Liver (tissue), 3 donors: Measurements from ENCODE around the gene DNAJC7.

Experiments used
- CTCF ChIP-seq: fragments of 150-350 bp; IDR thresholded peaks from 2 replicates; pipeline ENCODE4 v1.5.1; 2017; ENCODE audit warnings: improper control_type of control experiment, low read depth, low read length; ENCODE audit not compliant: missing input control
- MAX ChIP-seq: IDR thresholded peaks from 2 replicates; pipeline ENCODE4 v1.6.1; 2016; ENCODE audit warnings: antibody characterized with exemption
- SP1 ChIP-seq: IDR thresholded peaks from 2 replicates; pipeline ENCODE4 v1.6.1; 2018; ENCODE audit warnings: antibody characterized with exemption, mild to moderate bottlenecking
- YY1 ChIP-seq: IDR thresholded peaks from 2 replicates; pipeline ENCODE4 v1.6.1; 2016; ENCODE audit warnings: antibody characterized with exemption, mild to moderate bottlenecking
- TF ChIP-seq, protein P1 (sequence below): IDR thresholded peaks from 2 replicates; pipeline ENCODE4 v1.6.1; 2016; ENCODE audit warnings: antibody characterized with exemption
- donor health status: healthy.
- donor health status: healthy.

DNA sequence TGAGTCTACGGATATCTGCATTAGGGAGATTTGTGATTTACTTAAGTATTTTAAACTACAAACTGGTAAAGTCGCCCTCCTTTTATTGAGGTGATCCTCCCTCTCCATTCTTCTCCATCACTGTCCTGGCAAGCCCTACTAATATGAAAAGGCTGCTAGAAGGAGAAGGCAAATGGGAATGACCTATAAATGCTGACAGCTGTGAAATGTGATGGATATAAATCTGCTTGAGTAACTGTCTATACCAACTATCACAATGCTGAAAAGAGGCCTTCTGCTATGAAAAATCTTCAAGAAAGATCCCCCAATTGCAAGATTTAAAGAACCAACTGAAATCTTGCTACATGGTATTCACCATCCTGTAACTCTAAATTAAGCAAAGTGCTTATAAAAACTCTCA lies 15.5 kb downstream of the DNAJC7 start:
- TF ChIP-seq CTCF: no peak
- TF ChIP-seq, protein P1, sequence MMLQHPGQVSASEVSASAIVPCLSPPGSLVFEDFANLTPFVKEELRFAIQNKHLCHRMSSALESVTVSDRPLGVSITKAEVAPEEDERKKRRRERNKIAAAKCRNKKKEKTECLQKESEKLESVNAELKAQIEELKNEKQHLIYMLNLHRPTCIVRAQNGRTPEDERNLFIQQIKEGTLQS: no peak
- no peak for TF ChIP-seq YY1
- no peak for TF ChIP-seq SP1
- TF ChIP-seq MAX: no peak
